Mesothelial cell of epicardium (in vitro differentiated cells): ENCODE data around the gene FSIP1. TPM values are rescaled to one million over a fixed set of nuclear protein-coding genes. Genes with fewer than 3 reads are reported as not detected.

Source experiments
- DNase-seq, 2 experiments: peaks; one replicate each; pipeline ENCODE4 v3.0.0; 2021; ENCODE audit warnings: low spot score in 2 of 2; ENCODE audit not compliant: unreplicated experiment in 2 of 2
- H3K27ac Mint-ChIP-seq: 2 replicates; pipeline ENCODE4 v1.8.0; 2021; ENCODE audit warnings: mixed read lengths
- H3K27me3 Mint-ChIP-seq: 2 replicates; pipeline ENCODE4 v1.8.0; 2021; ENCODE audit warnings: low read depth, mixed read lengths
- H3K36me3 Mint-ChIP-seq: 2 replicates; pipeline ENCODE4 v1.8.0; 2021; ENCODE audit warnings: mixed read lengths
- H3K4me1 Mint-ChIP-seq: 2 replicates; pipeline ENCODE4 v1.8.0; 2021; ENCODE audit warnings: mixed read lengths
- H3K4me3 Mint-ChIP-seq: 2 replicates; pipeline ENCODE4 v1.8.0; 2021; ENCODE audit warnings: mild to moderate bottlenecking, moderate library complexity, mixed read lengths
- H3K9me3 Mint-ChIP-seq: 2 replicates; pipeline ENCODE4 v1.8.0; 2021; ENCODE audit warnings: mixed read lengths
- total RNA-seq: library from RNA; stranded (reverse); gene quantifications from 3 replicates; pipeline ENCODE4 v1.2.1, GENCODE V29; 2021
- TF ChIP-seq, protein P1 (sequence below): fragments of 200-600 bp; sonication (generic); IDR thresholded peaks from one replicate; pipeline ENCODE4 v1.5.0; 2021; ENCODE audit warnings: antibody characterized with exemption; ENCODE audit not compliant: unreplicated experiment

Gene FSIP1
- 0.50 to 0.89 TPM (median 0.74 TPM) in 3 replicates for total RNA-seq

DNA sequence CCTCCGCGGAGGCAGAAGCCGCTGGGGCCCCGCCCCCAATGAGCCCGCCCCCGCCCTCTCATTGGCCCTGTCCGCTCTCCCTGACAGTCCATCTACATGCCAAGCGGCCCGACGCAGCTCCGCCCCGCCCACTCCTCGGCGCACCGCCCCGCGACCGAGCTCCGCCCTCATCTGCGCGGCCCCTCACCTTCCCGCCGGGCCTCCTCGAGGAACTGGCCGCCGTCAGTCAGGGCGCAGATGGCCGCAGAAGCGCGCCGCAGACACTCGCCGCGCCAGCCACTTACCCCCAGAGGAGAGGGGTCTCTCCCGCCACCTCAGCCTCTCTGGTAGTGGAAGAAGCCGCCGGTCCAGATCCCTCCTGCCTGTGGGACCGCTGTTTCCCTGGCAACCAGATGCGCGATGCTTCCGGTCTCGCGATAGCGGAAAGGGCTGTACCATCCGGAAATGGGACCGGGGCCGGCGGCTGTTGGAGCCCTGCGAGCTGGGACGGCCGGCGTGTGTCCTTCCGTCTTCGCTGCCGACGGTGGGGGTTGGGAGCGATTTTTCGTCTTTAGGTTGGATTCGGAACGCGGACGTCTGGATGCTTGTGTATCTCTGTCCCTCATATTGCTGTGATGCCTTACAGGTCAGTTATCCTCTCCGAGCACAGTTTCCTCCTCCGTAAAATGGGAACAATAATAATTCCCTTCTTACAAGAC, at the start of gene FSIP1:
Gene FSIP1, minus strand, starts transcription at position 401 of the 698 bp plus-strand sequence. CDS start 6,317 bp downstream, outside the sequence.
- Mint-ChIP-seq H3K27me3 (no peaks in the 10 kb centered on the region), H3K9me3 (peaks cover 10% of the 10 kb centered on the region), H3K36me3 (no peaks in the 10 kb centered on the region), H3K4me1 (peaks cover 33% of the 10 kb centered on the region), H3K4me3 (peak within 1 kb of the TSS; percentile 93), H3K27ac (peak within 1 kb of the TSS; percentile 94)
- TF ChIP-seq, protein P1, sequence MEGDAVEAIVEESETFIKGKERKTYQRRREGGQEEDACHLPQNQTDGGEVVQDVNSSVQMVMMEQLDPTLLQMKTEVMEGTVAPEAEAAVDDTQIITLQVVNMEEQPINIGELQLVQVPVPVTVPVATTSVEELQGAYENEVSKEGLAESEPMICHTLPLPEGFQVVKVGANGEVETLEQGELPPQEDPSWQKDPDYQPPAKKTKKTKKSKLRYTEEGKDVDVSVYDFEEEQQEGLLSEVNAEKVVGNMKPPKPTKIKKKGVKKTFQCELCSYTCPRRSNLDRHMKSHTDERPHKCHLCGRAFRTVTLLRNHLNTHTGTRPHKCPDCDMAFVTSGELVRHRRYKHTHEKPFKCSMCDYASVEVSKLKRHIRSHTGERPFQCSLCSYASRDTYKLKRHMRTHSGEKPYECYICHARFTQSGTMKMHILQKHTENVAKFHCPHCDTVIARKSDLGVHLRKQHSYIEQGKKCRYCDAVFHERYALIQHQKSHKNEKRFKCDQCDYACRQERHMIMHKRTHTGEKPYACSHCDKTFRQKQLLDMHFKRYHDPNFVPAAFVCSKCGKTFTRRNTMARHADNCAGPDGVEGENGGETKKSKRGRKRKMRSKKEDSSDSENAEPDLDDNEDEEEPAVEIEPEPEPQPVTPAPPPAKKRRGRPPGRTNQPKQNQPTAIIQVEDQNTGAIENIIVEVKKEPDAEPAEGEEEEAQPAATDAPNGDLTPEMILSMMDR = no peak
- peak; percentile 90 to 95 for DNase-seq

DNA sequence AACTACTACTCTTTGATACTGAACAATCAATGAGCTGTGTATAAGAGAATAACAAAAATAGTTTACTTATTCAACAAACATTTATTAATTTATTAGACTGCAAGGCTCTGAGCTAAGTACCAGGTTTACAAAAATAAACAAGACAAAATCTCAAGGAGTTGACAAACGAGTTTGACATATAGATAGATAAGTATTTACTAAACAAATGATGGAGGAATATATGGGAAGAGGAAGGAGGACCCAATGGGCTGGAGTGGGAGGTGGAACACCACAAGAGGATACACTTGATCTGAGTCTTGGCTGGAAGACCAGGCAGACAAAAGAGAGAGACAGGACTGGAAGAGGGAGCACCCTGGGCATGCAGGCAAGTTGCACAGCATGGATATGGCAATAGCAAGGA, 47.5 kb upstream of the FSIP1 start:
- Mint-ChIP-seq H3K4me1 (peaks cover 7% of the 10 kb centered on the region), H3K36me3 (no peaks in the 10 kb centered on the region), H3K9me3 (no peaks in the 10 kb centered on the region), H3K27ac (no peak overlapping the region), H3K4me3 (no peak overlapping the region), H3K27me3 (no peaks in the 10 kb centered on the region)
- TF ChIP-seq, protein P1 = no peak
- DNase-seq = no peak

DNA sequence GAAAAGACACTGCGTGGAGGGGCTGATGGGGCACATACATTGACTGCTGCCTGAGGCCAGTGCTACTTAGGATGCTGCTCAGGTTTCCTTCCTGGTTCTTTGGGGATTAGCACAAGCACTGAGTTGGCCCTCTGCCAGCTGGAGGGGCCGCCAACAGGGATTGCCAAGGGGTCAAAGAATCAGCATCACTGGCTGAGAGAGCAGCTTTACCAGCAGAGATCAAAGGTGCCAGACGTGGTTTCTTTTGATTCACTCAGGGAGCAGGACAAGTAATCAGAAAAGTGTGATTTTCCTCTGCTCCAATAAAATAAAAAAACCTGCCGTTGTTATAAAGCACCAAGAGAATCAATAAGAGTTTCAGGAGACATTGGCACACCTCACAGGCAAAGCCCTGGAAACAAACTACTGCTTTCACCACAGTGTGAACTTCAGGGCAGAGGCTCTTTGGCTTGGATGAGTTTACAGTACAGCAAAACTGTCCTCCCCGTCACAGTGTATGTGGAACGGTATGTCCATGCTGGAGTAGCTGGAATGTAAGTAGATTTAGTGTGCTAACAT, 45.8 kb upstream of the FSIP1 start:
- H3K9me3 Mint-ChIP-seq = peaks cover 6% of the 10 kb centered on the region
- no peak overlapping the region for H3K27ac Mint-ChIP-seq
- H3K27me3 Mint-ChIP-seq = no peaks in the 10 kb centered on the region
- H3K36me3 Mint-ChIP-seq = no peaks in the 10 kb centered on the region
- H3K4me3 Mint-ChIP-seq = no peak overlapping the region
- TF ChIP-seq, protein P1 = no peak
- peaks cover 7% of the 10 kb centered on the region for H3K4me1 Mint-ChIP-seq
- peak; percentile 30 to 41 for DNase-seq

DNA sequence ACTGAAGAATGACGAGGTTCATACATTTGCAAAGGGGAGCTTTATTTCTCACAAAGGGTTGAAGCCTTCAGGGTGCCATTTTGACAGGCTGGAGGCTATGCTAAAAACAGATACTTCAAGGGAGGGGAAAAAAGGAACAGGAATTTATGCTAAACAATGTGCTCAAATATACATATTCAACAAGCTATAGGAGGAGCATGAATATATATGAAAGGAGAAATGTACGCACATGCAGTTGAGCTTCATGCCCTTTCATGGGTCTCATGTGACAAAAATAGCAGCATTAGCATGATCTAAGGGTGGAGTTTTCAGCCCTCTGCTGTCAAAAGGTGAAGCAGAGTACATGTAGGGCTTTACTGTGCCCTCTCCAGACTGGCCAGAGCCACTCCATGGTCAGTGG, 44.3 kb upstream of the FSIP1 start:
- H3K9me3 Mint-ChIP-seq = peaks cover 6% of the 10 kb centered on the region
- no peaks in the 10 kb centered on the region for H3K36me3 Mint-ChIP-seq
- TF ChIP-seq, protein P1 = no peak
- H3K27ac Mint-ChIP-seq = no peak overlapping the region
- peaks cover 7% of the 10 kb centered on the region for H3K4me1 Mint-ChIP-seq
- no peak overlapping the region for H3K4me3 Mint-ChIP-seq
- no peaks in the 10 kb centered on the region for H3K27me3 Mint-ChIP-seq
- no peak for DNase-seq

DNA sequence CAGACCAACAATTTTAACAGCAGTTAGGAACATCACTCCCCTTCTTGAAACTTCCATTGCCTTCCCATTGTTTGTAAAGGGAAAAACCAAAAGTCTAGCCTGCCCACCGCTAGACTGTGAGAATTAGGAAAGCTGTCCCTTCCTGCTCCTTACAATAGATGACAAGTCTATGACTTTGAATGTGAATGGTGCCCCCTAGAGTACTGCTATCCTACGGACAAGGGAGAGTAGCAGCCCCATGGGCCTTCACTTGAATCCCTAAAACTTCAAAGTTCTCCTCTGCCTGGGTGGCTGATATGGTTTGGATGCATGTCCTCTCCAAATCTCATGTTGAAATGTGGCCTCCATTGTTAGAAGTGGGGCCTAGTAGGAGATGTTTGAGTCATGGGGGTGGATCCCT, 41.0 kb upstream of the FSIP1 start:
- no peak overlapping the region for H3K4me3 Mint-ChIP-seq
- DNase-seq = no peak
- no peaks in the 10 kb centered on the region for H3K36me3 Mint-ChIP-seq
- peaks cover 14% of the 10 kb centered on the region for H3K4me1 Mint-ChIP-seq
- H3K9me3 Mint-ChIP-seq = peaks cover 6% of the 10 kb centered on the region
- no peaks in the 10 kb centered on the region for H3K27me3 Mint-ChIP-seq
- no peak overlapping the region for H3K27ac Mint-ChIP-seq
- TF ChIP-seq, protein P1 = no peak
